ENCODE results near the gene TMEM187. TPM values are rescaled to one million over a fixed set of nuclear protein-coding genes. Genes with fewer than 3 reads are reported as not detected.

TMEM187 gene
- total RNA-seq, 1 donor from 2014 or later: 8.6 TPM

DNA sequence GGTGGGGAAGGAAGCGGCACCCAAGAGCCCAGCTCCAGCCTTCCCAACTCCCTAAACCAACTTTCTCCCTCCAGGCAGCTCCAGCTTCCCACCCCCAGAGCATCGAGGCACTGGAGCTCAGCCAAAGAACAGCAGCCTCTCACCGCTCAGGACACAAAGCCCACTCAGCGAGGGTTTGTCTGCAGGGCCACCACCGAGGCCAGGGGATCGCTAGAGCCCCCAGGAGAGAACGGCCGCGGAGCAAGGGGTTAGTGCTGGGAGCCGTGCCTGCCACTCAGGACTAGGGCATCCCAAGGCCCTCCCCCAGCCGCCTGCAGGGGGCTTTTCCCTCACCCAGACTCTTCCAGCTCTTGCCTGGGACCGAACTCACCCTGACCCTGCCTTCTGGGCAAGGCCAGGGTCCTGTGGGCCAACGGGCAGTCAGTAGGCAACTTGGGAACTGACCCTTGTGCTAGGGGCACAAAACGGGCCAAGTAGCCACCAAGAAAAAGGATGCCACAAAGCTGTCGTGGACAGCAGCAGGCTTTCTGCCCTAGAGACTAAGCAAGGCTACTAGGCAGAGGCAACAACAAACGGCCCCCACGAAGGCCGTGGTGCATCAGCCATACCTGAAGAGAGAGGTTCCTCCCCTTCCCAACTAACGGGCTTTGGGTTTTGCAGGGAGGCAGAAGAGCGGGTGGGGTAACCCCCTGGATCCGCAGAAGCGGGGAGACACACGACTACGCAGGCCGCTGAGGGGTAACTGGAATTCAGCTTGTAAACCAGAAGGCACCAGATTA lies 3.2 kb upstream of the TMEM187 start:
- no peak for FAIRE-seq
- Histone ChIP-seq H3K27me3 (ENCODE audit: insufficient read depth, low read length) (no peaks in the 10 kb centered on the region), H3K4me1 (ENCODE audit: insufficient read depth, low read length) (peaks cover 36% of the 10 kb centered on the region), H3K27ac (ENCODE audit: low read depth, low read length) (no peak overlapping the region), H3K9me3 (ENCODE audit: insufficient read depth, low read depth, low read length) (no peaks in the 10 kb centered on the region), H4K20me1 (ENCODE audit: insufficient read depth, low read length) (peaks cover 56% of the 10 kb centered on the region), H3K36me3 (ENCODE audit: insufficient read depth, low read length) (no peaks in the 10 kb centered on the region), H3K4me3 (ENCODE audit: insufficient read depth, low read depth, low read length) (peak overlapping the region; percentile 96), H3K4me2 (ENCODE audit: low read length) (peak overlapping the region; percentile 93), H3K9ac (ENCODE audit: low read length) (peak overlapping the region; percentile 100), H2AFZ (ENCODE audit: low read depth, low read length) (no peak overlapping the region), H3K79me2 (ENCODE audit: insufficient read depth, low read length) (peaks cover 79% of the 10 kb centered on the region)
- Mint-ChIP-seq H3K27ac (ENCODE audit: unreplicated experiment) (peak overlapping the region; percentile 80), H3K36me3 (ENCODE audit: low read depth, unreplicated experiment) (peaks cover 2% of the 10 kb centered on the region), H3K4me3 (ENCODE audit: unreplicated experiment) (peak overlapping the region; percentile 99), H3K27me3 (ENCODE audit: low read depth, unreplicated experiment) (no peaks in the 10 kb centered on the region), H3K4me1 (ENCODE audit: low read depth, unreplicated experiment) (peaks cover 20% of the 10 kb centered on the region), H3K9me3 (ENCODE audit: unreplicated experiment) (no peaks in the 10 kb centered on the region)
- DNase-seq (ENCODE audit: low read depth): no peak
- TF ChIP-seq, protein P1, sequence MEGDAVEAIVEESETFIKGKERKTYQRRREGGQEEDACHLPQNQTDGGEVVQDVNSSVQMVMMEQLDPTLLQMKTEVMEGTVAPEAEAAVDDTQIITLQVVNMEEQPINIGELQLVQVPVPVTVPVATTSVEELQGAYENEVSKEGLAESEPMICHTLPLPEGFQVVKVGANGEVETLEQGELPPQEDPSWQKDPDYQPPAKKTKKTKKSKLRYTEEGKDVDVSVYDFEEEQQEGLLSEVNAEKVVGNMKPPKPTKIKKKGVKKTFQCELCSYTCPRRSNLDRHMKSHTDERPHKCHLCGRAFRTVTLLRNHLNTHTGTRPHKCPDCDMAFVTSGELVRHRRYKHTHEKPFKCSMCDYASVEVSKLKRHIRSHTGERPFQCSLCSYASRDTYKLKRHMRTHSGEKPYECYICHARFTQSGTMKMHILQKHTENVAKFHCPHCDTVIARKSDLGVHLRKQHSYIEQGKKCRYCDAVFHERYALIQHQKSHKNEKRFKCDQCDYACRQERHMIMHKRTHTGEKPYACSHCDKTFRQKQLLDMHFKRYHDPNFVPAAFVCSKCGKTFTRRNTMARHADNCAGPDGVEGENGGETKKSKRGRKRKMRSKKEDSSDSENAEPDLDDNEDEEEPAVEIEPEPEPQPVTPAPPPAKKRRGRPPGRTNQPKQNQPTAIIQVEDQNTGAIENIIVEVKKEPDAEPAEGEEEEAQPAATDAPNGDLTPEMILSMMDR (IDR thresholded peaks at IDR 0.05; ENCODE audit: insufficient read depth, low read depth, low read length): no peak
- no peak for TF ChIP-seq EZH2 (IDR thresholded peaks at IDR 0.05; ENCODE audit: insufficient read depth, low read length)

DNA sequence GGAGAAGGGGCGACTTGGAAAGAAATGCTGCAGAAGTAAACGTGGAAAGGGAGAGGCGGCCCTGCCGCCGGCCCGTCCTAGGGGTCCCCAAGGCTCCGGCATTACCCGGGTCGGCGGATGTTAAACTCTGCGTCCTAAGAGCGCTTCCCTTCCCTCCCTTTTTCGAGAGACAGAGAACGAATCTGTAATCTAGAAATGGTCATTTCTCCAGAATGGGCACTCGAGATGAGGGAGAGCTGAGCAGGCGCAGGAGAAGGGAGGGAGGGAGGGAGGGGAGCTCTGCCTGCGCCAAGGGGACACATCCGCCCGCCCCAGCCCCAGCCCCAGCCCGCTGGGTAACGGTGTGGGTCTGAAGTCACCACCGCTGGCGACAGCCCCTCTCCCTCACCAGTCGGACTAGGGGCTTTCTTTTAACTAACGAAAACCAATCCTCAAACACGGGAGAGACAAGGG lies 2.6 kb upstream of the TMEM187 start:
- peak overlapping the region; percentile 80 for H3K27ac Mint-ChIP-seq (ENCODE audit: unreplicated experiment)
- Histone ChIP-seq H3K27ac (ENCODE audit: low read depth, low read length) (no peak overlapping the region), H3K4me3 (ENCODE audit: insufficient read depth, low read depth, low read length) (peak overlapping the region; percentile 96), H4K20me1 (ENCODE audit: insufficient read depth, low read length) (peaks cover 50% of the 10 kb centered on the region), H3K79me2 (ENCODE audit: insufficient read depth, low read length) (peaks cover 77% of the 10 kb centered on the region), H3K9me3 (ENCODE audit: insufficient read depth, low read depth, low read length) (no peaks in the 10 kb centered on the region), H3K9ac (ENCODE audit: low read length) (peak overlapping the region; percentile 100), H3K36me3 (ENCODE audit: insufficient read depth, low read length) (no peaks in the 10 kb centered on the region), H3K4me1 (ENCODE audit: insufficient read depth, low read length) (peaks cover 36% of the 10 kb centered on the region), H3K4me2 (ENCODE audit: low read length) (peak overlapping the region; percentile 93), H3K27me3 (ENCODE audit: insufficient read depth, low read length) (no peaks in the 10 kb centered on the region), H2AFZ (ENCODE audit: low read depth, low read length) (no peak overlapping the region)
- peaks cover 20% of the 10 kb centered on the region for H3K4me1 Mint-ChIP-seq (ENCODE audit: low read depth, unreplicated experiment)
- no peak for FAIRE-seq
- peak; percentile 18 for DNase-seq (ENCODE audit: low read depth)
- H3K4me3 Mint-ChIP-seq (ENCODE audit: unreplicated experiment): peak overlapping the region; percentile 99
- peaks cover 2% of the 10 kb centered on the region for H3K36me3 Mint-ChIP-seq (ENCODE audit: low read depth, unreplicated experiment)
- no peaks in the 10 kb centered on the region for H3K9me3 Mint-ChIP-seq (ENCODE audit: unreplicated experiment)
- TF ChIP-seq EZH2 (IDR thresholded peaks at IDR 0.05; ENCODE audit: insufficient read depth, low read length): no peak
- TF ChIP-seq, protein P1 (IDR thresholded peaks at IDR 0.05; ENCODE audit: insufficient read depth, low read depth, low read length): no peak
- no peaks in the 10 kb centered on the region for H3K27me3 Mint-ChIP-seq (ENCODE audit: low read depth, unreplicated experiment)
